Liver (tissue), 9 donors: ENCODE results near the gene FGFRL1. TPM values are rescaled to one million over a fixed set of nuclear protein-coding genes. Genes with fewer than 3 reads are reported as not detected.

ENCODE experiments used
- DNase-seq: peaks from one replicate; pipeline ENCODE4 v3.0.0-alpha.2; 2017; ENCODE audit warnings: low spot score
- H3K27ac ChIP-seq, 2 donors: one replicate each; pipeline ENCODE4 v1.7.0; 2013; ENCODE audit warnings: inconsistent platforms in 2 of 2, low read length in 2 of 2, control low read depth in 1 of 2, low read depth in 1 of 2, mild to moderate bottlenecking in 1 of 2
- H3K27me3 ChIP-seq, 4 donors: one replicate each; pipeline versions ENCODE4 v1.6.1 to v1.7.0; 2013; ENCODE audit warnings: low read length in 3 of 4, inconsistent platforms in 1 of 4, mild to moderate bottlenecking in 1 of 4, moderate library complexity in 1 of 4; ENCODE audit not compliant: control insufficient read depth in 4 of 4, insufficient read depth in 4 of 4
- H3K36me3 ChIP-seq, 4 donors: one replicate each; pipeline versions ENCODE4 v1.6.1 to v1.7.0; 2013; ENCODE audit warnings: low read length in 3 of 4, mild to moderate bottlenecking in 3 of 4, low read depth in 1 of 4, moderate library complexity in 1 of 4; ENCODE audit not compliant: control insufficient read depth in 4 of 4, insufficient read depth in 3 of 4
- H3K4me1 ChIP-seq, 4 donors: one replicate each; pipeline versions ENCODE4 v1.6.1 to v1.7.0; 2013; ENCODE audit warnings: low read length in 3 of 4, mild to moderate bottlenecking in 3 of 4, moderate library complexity in 1 of 4; ENCODE audit not compliant: control insufficient read depth in 4 of 4, insufficient read depth in 4 of 4
- H3K4me3 ChIP-seq, 3 donors: one replicate each; pipeline versions ENCODE4 v1.6.1 to v1.7.0; 2013; ENCODE audit warnings: low read length in 3 of 3, control low read depth in 1 of 3, low read depth in 1 of 3, mild to moderate bottlenecking in 1 of 3
- H3K9ac ChIP-seq, 2 donors: one replicate each; pipeline ENCODE4 v1.7.0; 2013; ENCODE audit warnings: low read length in 2 of 2, mild to moderate bottlenecking in 2 of 2, moderate library complexity in 2 of 2, control low read depth in 1 of 2, low read depth in 1 of 2
- H3K9me3 ChIP-seq, 4 donors: one replicate each; pipeline versions ENCODE4 v1.6.1 to v1.7.0; 2013; ENCODE audit warnings: low read length in 3 of 4; ENCODE audit not compliant: control insufficient read depth in 4 of 4
- CTCF ChIP-seq: fragments of 150-350 bp; IDR thresholded peaks from 2 replicates; pipeline ENCODE4 v1.5.1; 2017; ENCODE audit warnings: improper control_type of control experiment, low read depth, low read length; ENCODE audit not compliant: missing input control
- EGR1 ChIP-seq, 2 donors: IDR thresholded peaks; 2 replicates each; pipeline ENCODE4 v1.6.1; 2016 to 2018; ENCODE audit warnings: antibody characterized with exemption in 2 of 2, low read depth in 2 of 2
- FOXA2 ChIP-seq: IDR thresholded peaks from 2 replicates; pipeline ENCODE4 v1.6.1; 2016; ENCODE audit warnings: antibody characterized with exemption
- HNF4A ChIP-seq, 2 donors: conservative IDR thresholded peaks; 2 replicates each; pipeline ENCODE4 v1.6.1; 2016; ENCODE audit warnings: antibody characterized with exemption in 2 of 2, mild to moderate bottlenecking in 2 of 2
- HNF4G ChIP-seq: IDR thresholded peaks from 2 replicates; pipeline ENCODE4 v1.6.1; 2016; ENCODE audit warnings: antibody characterized with exemption
- JUND ChIP-seq, 2 donors: IDR thresholded peaks; 2 replicates each; pipeline ENCODE4 v1.6.1; 2016; ENCODE audit warnings: antibody characterized with exemption in 2 of 2
- NR2F2 ChIP-seq: IDR thresholded peaks from 2 replicates; pipeline ENCODE4 v1.6.1; 2016; ENCODE audit warnings: antibody characterized with exemption
- RAD21 ChIP-seq, 2 donors: IDR thresholded peaks; 2 replicates each; pipeline ENCODE4 v1.6.1; 2016; ENCODE audit warnings: antibody characterized with exemption in 2 of 2, mild to moderate bottlenecking in 2 of 2
- REST ChIP-seq: IDR thresholded peaks from 2 replicates; pipeline ENCODE4 v1.6.1; 2016; ENCODE audit warnings: antibody characterized with exemption, mild to moderate bottlenecking
- WGBS: extraction: QIAGEN DNeasy Blood & Tissue Kit; methylation state at CpG from one replicate; pipeline ENCODE4 v1.1.7; 2013; 5-methylcytosine and 5-hydroxymethylcytosine counted together
- polyA plus RNA-seq, 2 donors: library from polyadenylated mRNA; stranded (reverse) in 1 of 2; unstranded in 1 of 2; fragments of 200-250 nt in 1 of 2; fragments of >200 nt in 1 of 2; fragmentation: Nextera tagmentation in 1 of 2; extraction: Ambion mirVana in 1 of 2; gene quantifications; one replicate each; pipeline versions ENCODE4 v1.2.1 to v1.2.3, GENCODE V29; 2013 to 2015
- total RNA-seq, 2 donors: library from RNA; depleted of rRNA; stranded (reverse); fragments of >200 nt; gene quantifications; one replicate each; pipeline ENCODE4 v1.2.3, GENCODE V29; 2014
- TF ChIP-seq, protein P1 (sequence below): IDR thresholded peaks from 2 replicates; pipeline ENCODE4 v1.6.1; 2016; ENCODE audit warnings: antibody characterized with exemption
- donor health status: healthy.
- donor health status: healthy.
- donor health status: healthy.
- donor health status: healthy.
- donor health status: healthy.

Gene FGFRL1
- total and polyA plus RNA-seq, 4 donors, result 14.2 to 49.1 (median 22.4) TPM

DNA sequence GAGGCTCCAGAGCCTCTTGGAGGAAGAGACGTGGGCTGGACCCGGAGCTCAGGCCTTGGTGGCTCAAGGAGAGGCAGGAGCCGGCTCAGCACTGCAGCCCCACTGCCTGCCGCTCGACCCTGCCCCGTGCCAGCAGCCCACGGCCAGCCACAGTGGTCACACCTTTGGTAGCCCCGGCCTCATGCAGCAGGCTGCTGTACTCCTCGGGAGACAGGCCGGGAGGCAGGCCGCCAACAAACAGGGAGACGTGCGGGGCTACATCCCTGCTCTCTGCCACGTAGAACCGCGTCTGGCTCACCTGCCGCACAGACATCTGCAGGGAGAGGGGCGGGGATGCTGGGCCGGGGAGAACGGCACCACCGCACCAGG is 45.7 kb upstream of the FGFRL1 start (continued):
- TF ChIP-seq REST, result no peak
- TF ChIP-seq HNF4A (conservative IDR thresholded peaks at IDR 0.05), result no peak
- TF ChIP-seq FOXA2, result no peak
- TF ChIP-seq NR2F2, result no peak
- TF ChIP-seq CTCF, result no peak
- TF ChIP-seq, protein P1, sequence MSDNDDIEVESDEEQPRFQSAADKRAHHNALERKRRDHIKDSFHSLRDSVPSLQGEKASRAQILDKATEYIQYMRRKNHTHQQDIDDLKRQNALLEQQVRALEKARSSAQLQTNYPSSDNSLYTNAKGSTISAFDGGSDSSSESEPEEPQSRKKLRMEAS, result no peak
- no peak for TF ChIP-seq JUND (IDR thresholded peaks at IDR 0.05)

- no peaks in the 10 kb centered on the region for H3K9me3 ChIP-seq
- DNase-seq, result no peak
- peaks cover 0 to 23% (median 2%) of the 10 kb centered on the region in 4 donors for H3K36me3 ChIP-seq
- peaks cover 0 to 3% (median under 1%) of the 10 kb centered on the region in 4 donors for H3K4me1 ChIP-seq
- TF ChIP-seq JUND (IDR thresholded peaks at IDR 0.05), result no peak
- no peak for TF ChIP-seq HNF4G
- no peak for TF ChIP-seq EGR1 (IDR thresholded peaks at IDR 0.05; ENCODE audit: low read depth in 2 of 2)
- no peak for TF ChIP-seq HNF4A (conservative IDR thresholded peaks at IDR 0.05)
- TF ChIP-seq CTCF, result no peak
- no peak for TF ChIP-seq RAD21 (IDR thresholded peaks at IDR 0.05)
- TF ChIP-seq NR2F2, result no peak
- TF ChIP-seq FOXA2, result no peak
- no peak overlapping the region for H3K4me3 ChIP-seq
- H3K9ac ChIP-seq, result no peak overlapping the region
- 93% methylated on average over 48 of the region's 48 CpGs for WGBS
- H3K27me3 ChIP-seq, result no peaks in the 10 kb centered on the region
- H3K27ac ChIP-seq, result no peak overlapping the region
Observed at GRCh38 chr4:966266-967112, 44.9 kb upstream of the FGFRL1 start.
